WTC11 (cell line): ENCODE results near the gene DGKG. TPM values are rescaled to one million over a fixed set of nuclear protein-coding genes. Genes with fewer than 3 reads are reported as not detected.

ENCODE experiments used
- ATAC-seq: fragments of 200-7000 bp; cut with Tn5 transposase; 2 replicates; pipeline ENCODE4 v1.10.0; 2021; ENCODE audit warnings: mild to moderate bottlenecking, moderate library complexity
- CTCF ChIA-PET: fragments of 300-600 bp; sonication (Branson Sonifier 250); formaldehyde crosslinking; loops from one replicate; lab custom pipeline; 2021; ENCODE audit warnings: antibody characterized with exemption; lab: Charles Lee
- POLR2A ChIA-PET: fragments of 350-600 bp; sonication (Branson Sonifier 250); formaldehyde crosslinking; loops from one replicate; lab custom pipeline; 2021; ENCODE audit warnings: antibody characterized with exemption; lab: Charles Lee
- DNase-seq: peaks from one replicate; pipeline ENCODE4 v3.0.0; 2021; ENCODE audit warnings: low spot score
- H3K27ac Mint-ChIP-seq: 2 replicates; pipeline ENCODE4 v1.8.0; 2021; ENCODE audit warnings: mixed read lengths
- H3K27me3 Mint-ChIP-seq: 2 replicates; pipeline ENCODE4 v1.8.0; 2021; ENCODE audit warnings: low read depth, mild to moderate bottlenecking, moderate library complexity, mixed read lengths
- H3K36me3 Mint-ChIP-seq: 2 replicates; pipeline ENCODE4 v1.8.0; 2021; ENCODE audit warnings: mixed read lengths
- H3K4me1 Mint-ChIP-seq: 2 replicates; pipeline ENCODE4 v1.8.0; 2022; ENCODE audit warnings: mixed read lengths
- H3K4me3 Mint-ChIP-seq: 2 replicates; pipeline ENCODE4 v1.8.0; 2021; ENCODE audit warnings: mild to moderate bottlenecking, moderate library complexity, mixed read lengths
- H3K9me3 Mint-ChIP-seq: 2 replicates; pipeline ENCODE4 v1.8.0; 2021; ENCODE audit warnings: mixed read lengths
- AFF4 ChIP-seq: sonication (generic); formaldehyde crosslinking; IDR thresholded peaks from 2 replicates; pipeline ENCODE4 v1.8.1; 2023; ENCODE audit warnings: mild to moderate bottlenecking, missing genetic modification reagents, borderline replicate concordance
- ATF6 ChIP-seq: sonication (generic); formaldehyde crosslinking; IDR thresholded peaks from 2 replicates; pipeline ENCODE4 v1.8.1; 2023; ENCODE audit warnings: mild to moderate bottlenecking, missing genetic modification reagents
- ELF4 ChIP-seq: sonication (generic); formaldehyde crosslinking; IDR thresholded peaks from 2 replicates; pipeline ENCODE4 v1.8.1; 2022; ENCODE audit warnings: low read depth, mild to moderate bottlenecking, moderate library complexity, missing genetic modification reagents
- GABPB1 ChIP-seq: sonication (generic); formaldehyde crosslinking; IDR thresholded peaks from 2 replicates; pipeline ENCODE4 v1.8.1; 2023; ENCODE audit warnings: mild to moderate bottlenecking, missing genetic modification reagents
- MYBL2 ChIP-seq: sonication (generic); formaldehyde crosslinking; IDR thresholded peaks from 2 replicates; pipeline ENCODE4 v1.8.1; 2023; ENCODE audit warnings: mild to moderate bottlenecking, moderate library complexity, missing genetic modification reagents
- NFATC4 ChIP-seq: fragments of 250-450 bp; sonication (Bioruptor Pico); IDR thresholded peaks from 2 replicates; pipeline ENCODE4 v1.9.0; 2021; ENCODE audit warnings: mild to moderate bottlenecking
- NR1H2 ChIP-seq: sonication (generic); formaldehyde crosslinking; IDR thresholded peaks from 2 replicates; pipeline ENCODE4 v1.9.0; 2021; ENCODE audit warnings: mild to moderate bottlenecking, moderate library complexity, missing genetic modification reagents
- OVOL2 ChIP-seq: fragments of 250-450 bp; sonication (Bioruptor Pico); IDR thresholded peaks from 2 replicates; pipeline ENCODE4 v1.9.0; 2021; ENCODE audit warnings: mild to moderate bottlenecking, borderline replicate concordance
- PRRX2 ChIP-seq: fragments of 250-450 bp; sonication (Bioruptor Pico); IDR thresholded peaks from 2 replicates; pipeline ENCODE4 v1.8.0; 2021; ENCODE audit warnings: mild to moderate bottlenecking
- RORB ChIP-seq: fragments of 250-450 bp; sonication (Bioruptor Pico); IDR thresholded peaks from 2 replicates; pipeline ENCODE4 v1.9.0; 2021; ENCODE audit warnings: mild to moderate bottlenecking
- SMAD3 ChIP-seq: sonication (generic); formaldehyde crosslinking; IDR thresholded peaks from 2 replicates; pipeline ENCODE4 v1.8.0; 2022; ENCODE audit warnings: missing genetic modification reagents, mild to moderate bottlenecking, borderline replicate concordance
- STAT6 ChIP-seq: sonication (generic); formaldehyde crosslinking; conservative IDR thresholded peaks from 2 replicates; pipeline ENCODE4 v1.8.1; 2023; ENCODE audit warnings: mild to moderate bottlenecking, low read depth, missing genetic modification reagents, moderate library complexity
- TEAD1 ChIP-seq: sonication (generic); formaldehyde crosslinking; IDR thresholded peaks from 2 replicates; pipeline ENCODE4 v1.8.0; 2022; ENCODE audit warnings: mild to moderate bottlenecking, missing genetic modification reagents
- TP53 ChIP-seq: sonication (generic); formaldehyde crosslinking; IDR thresholded peaks from 2 replicates; pipeline ENCODE4 v1.8.1; 2023; ENCODE audit warnings: mild to moderate bottlenecking, missing genetic modification reagents
- ZNF263 ChIP-seq: sonication (generic); formaldehyde crosslinking; IDR thresholded peaks from 2 replicates; pipeline ENCODE4 v1.8.1; 2022; ENCODE audit warnings: low read depth, mild to moderate bottlenecking, moderate library complexity, missing genetic modification reagents
- ZNF281 ChIP-seq: sonication (generic); formaldehyde crosslinking; IDR thresholded peaks from 2 replicates; pipeline ENCODE4 v1.8.0; 2023; ENCODE audit warnings: mild to moderate bottlenecking, missing genetic modification reagents
- ZNF396 ChIP-seq: fragments of 250-450 bp; sonication (Bioruptor Pico); IDR thresholded peaks from 2 replicates; pipeline ENCODE4 v1.8.0; 2021; ENCODE audit warnings: mild to moderate bottlenecking, moderate library complexity, borderline replicate concordance
- ZNF671 ChIP-seq: fragments of 250-450 bp; sonication (Bioruptor Pico); IDR thresholded peaks from 2 replicates; pipeline ENCODE4 v1.8.0; 2021; ENCODE audit warnings: mild to moderate bottlenecking
- total RNA-seq: library from RNA; stranded (reverse); gene quantifications from 3 replicates; pipeline ENCODE4 v1.2.3, GENCODE V29; 2021

Gene DGKG
- total RNA-seq, 1 experiment from 2014 or later = 0.92 TPM

- TF ChIP-seq MYBL2 (no peak), TEAD1 (CRISPR knock-in tag) (no peak), ELF4 (CRISPR knock-in tag) (no peak)
Observed at GRCh38 chr3:186168976-186169375, 193.1 kb downstream of the DGKG start (continued).

GRCh38 chr3:186167646-186168395 lies 194.2 kb downstream of the DGKG start:
- Mint-ChIP-seq H3K4me1 (no peaks in the 10 kb centered on the region), H3K27ac (no peak overlapping the region), H3K4me3 (no peak overlapping the region), H3K27me3 (no peaks in the 10 kb centered on the region; the same call in 1 of the 2 replicates), H3K9me3 (no peaks in the 10 kb centered on the region), H3K36me3 (no peaks in the 10 kb centered on the region)
- CTCF ChIA-PET = no interaction called here
- ATAC-seq (no peak), DNase-seq (no peak)
- POLR2A ChIA-PET = no interaction called here
- no peak for TF ChIP-seq OVOL2 (CRISPR knock-in tag)
- TF ChIP-seq ZNF396 (CRISPR knock-in tag) = no peak
- no peak for TF ChIP-seq STAT6 (CRISPR knock-in tag)
- TF ChIP-seq PRRX2 (CRISPR knock-in tag) = no peak
- no peak for TF ChIP-seq SMAD3
- no peak for TF ChIP-seq ZNF671
- TF ChIP-seq ATF6 (CRISPR knock-in tag) = no peak
- no peak for TF ChIP-seq AFF4

- H3K4me3 Mint-ChIP-seq = no peak overlapping the region
- H3K4me1 Mint-ChIP-seq = no peaks in the 10 kb centered on the region
- CTCF ChIA-PET = no interaction called here
- TF ChIP-seq RORB (CRISPR knock-in tag) (no peak), ZNF263 (CRISPR knock-in tag) (no peak), GABPB1 (CRISPR knock-in tag) (no peak), NR1H2 (CRISPR knock-in tag) (no peak), ZNF281 (CRISPR knock-in tag) (no peak), NFATC4 (CRISPR knock-in tag) (no peak), TP53 (CRISPR knock-in tag) (no peak)
- TF ChIP-seq, all 79 proteins: peak for 0
- Mint-ChIP-seq H3K36me3 (no peaks in the 10 kb centered on the region), H3K27me3 (no peaks in the 10 kb centered on the region; the same call in 1 of the 2 replicates), H3K9me3 (no peaks in the 10 kb centered on the region), H3K27ac (no peak overlapping the region)
- POLR2A ChIA-PET = no interaction called here
- ATAC-seq (no peak), DNase-seq (no peak)
Observed at GRCh38 chr3:186166491-186167288, 195.3 kb downstream of the DGKG start.
